ENCODE measurements around the gene ALDH7A1. TPM values are rescaled to one million over a fixed set of nuclear protein-coding genes. Genes with fewer than 3 reads are reported as not detected.
A peak's percentile ranks its signal among the peaks of the same experiment; 100 is the strongest.

The ALDH7A1 gene
- polyA plus RNA-seq (2013) = 12.7 TPM

- peak; percentile 71 to 83 (median 73) for DNase-seq
- Histone ChIP-seq H3K9me3 (ENCODE audit: control extremely low read depth in 1 of 5, control insufficient read depth in 4 of 5, insufficient read depth in 2 of 5, low read depth in 1 of 5, low read length in 4 of 5) (no peaks in the 10 kb centered on the region), H3K27me3 (replicated peaks in 2 of 5; ENCODE audit: control insufficient read depth in 4 of 5, insufficient read depth in 5 of 5, low read length in 4 of 5) (no peaks in the 10 kb centered on the region), H3K27ac (ENCODE audit: insufficient read depth in 1 of 2, low read depth in 1 of 2, low read length in 2 of 2, poor library complexity in 1 of 2, severe bottlenecking in 2 of 2) (no peak within 1 kb of the TSS), H3K36me3 (ENCODE audit: control insufficient read depth in 4 of 4, insufficient read depth in 4 of 4, low read length in 3 of 4) (no peaks in the 10 kb centered on the region), H3K4me1 (ENCODE audit: control extremely low read depth in 1 of 4, control insufficient read depth in 4 of 4, insufficient read depth in 4 of 4, low read length in 3 of 4) (peaks cover 3 to 10% (median 6%) of the 10 kb centered on the region in 4 experiments), H3K4me3 (ENCODE audit: control insufficient read depth in 1 of 7, extremely low read depth in 1 of 7, insufficient read depth in 4 of 7, low read depth in 2 of 7, low read length in 6 of 7) (peak within 1 kb of the TSS; percentile 65 to 88 (median 83))
- ChIA-PET CTCF (interaction anchor here (0.6 to 1.2 kb wide), 5 partner anchors 54 to 241 kb away, joined by 3 to 4 read pairs (median 3); no protein-coding TSS in a partner anchor), POLR2A (no interaction called here)
- under 1% methylated on average over 30 of the region's 44 CpGs for WGBS (ENCODE audit: insufficient coverage)
Measured at GRCh38 chr5:126594748-126595485, at the start of gene ALDH7A1. TSS of gene ALDH7A1 (minus strand) at chr5:126595219. CDS start at chr5:126595198, 21 bp downstream.

DNA sequence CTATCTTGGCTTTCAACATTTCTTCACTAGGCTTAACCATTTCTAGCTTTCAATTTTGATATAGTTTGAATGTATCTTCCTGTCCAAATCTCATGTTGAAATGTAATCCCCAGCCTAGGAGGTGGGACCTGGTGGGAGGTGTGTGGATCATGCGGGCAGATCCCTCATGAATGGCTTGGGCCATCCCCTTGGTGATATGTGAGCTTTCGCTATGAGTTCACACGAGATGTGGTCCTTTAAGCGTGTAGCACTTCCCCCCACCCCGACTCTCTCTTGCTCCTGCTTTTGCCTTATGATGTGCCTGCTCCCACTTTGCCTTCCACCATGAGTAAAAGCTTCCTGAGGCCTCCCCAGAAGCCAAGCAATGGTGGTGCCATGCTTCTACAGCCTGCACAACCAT lies 46.4 kb upstream of the ALDH7A1 start:
- Histone ChIP-seq H3K4me3 (ENCODE audit: control insufficient read depth in 1 of 7, extremely low read depth in 1 of 7, insufficient read depth in 4 of 7, low read depth in 2 of 7, low read length in 6 of 7) (no peak overlapping the region), H3K36me3 (ENCODE audit: control insufficient read depth in 4 of 4, insufficient read depth in 4 of 4, low read length in 3 of 4) (no peaks in the 10 kb centered on the region), H3K9me3 (ENCODE audit: control extremely low read depth in 1 of 5, control insufficient read depth in 4 of 5, insufficient read depth in 2 of 5, low read depth in 1 of 5, low read length in 4 of 5) (peaks cover 0 to 12% (median 7%) of the 10 kb centered on the region in 5 experiments), H3K27ac (ENCODE audit: insufficient read depth in 1 of 2, low read depth in 1 of 2, low read length in 2 of 2, poor library complexity in 1 of 2, severe bottlenecking in 2 of 2) (no peak overlapping the region), H3K4me1 (ENCODE audit: control extremely low read depth in 1 of 4, control insufficient read depth in 4 of 4, insufficient read depth in 4 of 4, low read length in 3 of 4) (no peaks in the 10 kb centered on the region), H3K27me3 (replicated peaks in 2 of 5; ENCODE audit: control insufficient read depth in 4 of 5, insufficient read depth in 5 of 5, low read length in 4 of 5) (no peaks in the 10 kb centered on the region)
- 97% methylated on average over 4 of the region's 5 CpGs for WGBS (ENCODE audit: insufficient coverage)
- ChIA-PET POLR2A (no interaction called here), CTCF (interaction anchor here (1.4 kb wide), 1 partner anchor 14 kb away, joined by 3 read pairs; no protein-coding TSS in a partner anchor)
- no peak for DNase-seq

GRCh38 chr5:126640866-126641265 lies 45.8 kb upstream of the ALDH7A1 start:
- POLR2A ChIA-PET = no interaction called here

DNA sequence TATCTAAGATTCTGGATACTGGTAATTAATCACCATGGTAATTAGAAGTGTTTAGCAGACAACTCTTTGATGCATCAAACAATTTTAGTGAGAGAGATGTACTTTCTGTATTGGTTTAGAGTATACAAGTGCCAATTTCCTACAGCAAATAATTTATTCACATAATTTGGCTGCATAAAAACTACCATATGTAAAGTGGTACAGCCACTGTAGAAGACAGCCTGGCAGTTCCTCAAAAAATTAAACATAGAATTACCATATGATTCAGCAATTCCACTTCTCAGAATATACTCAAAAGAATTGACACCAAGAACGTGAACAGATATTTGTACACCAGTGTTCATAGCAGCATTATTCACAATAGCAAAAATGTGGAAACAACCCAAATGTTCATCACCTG lies 41.9 kb upstream of the ALDH7A1 start:
- Histone ChIP-seq H3K4me1 (ENCODE audit: control extremely low read depth in 1 of 4, control insufficient read depth in 4 of 4, insufficient read depth in 4 of 4, low read length in 3 of 4) (no peaks in the 10 kb centered on the region), H3K27me3 (replicated peaks in 2 of 5; ENCODE audit: control insufficient read depth in 4 of 5, insufficient read depth in 5 of 5, low read length in 4 of 5) (no peaks in the 10 kb centered on the region), H3K27ac (ENCODE audit: insufficient read depth in 1 of 2, low read depth in 1 of 2, low read length in 2 of 2, poor library complexity in 1 of 2, severe bottlenecking in 2 of 2) (no peak overlapping the region), H3K4me3 (ENCODE audit: control insufficient read depth in 1 of 7, extremely low read depth in 1 of 7, insufficient read depth in 4 of 7, low read depth in 2 of 7, low read length in 6 of 7) (no peak overlapping the region), H3K9me3 (ENCODE audit: control extremely low read depth in 1 of 5, control insufficient read depth in 4 of 5, insufficient read depth in 2 of 5, low read depth in 1 of 5, low read length in 4 of 5) (no peaks in the 10 kb centered on the region), H3K36me3 (ENCODE audit: control insufficient read depth in 4 of 4, insufficient read depth in 4 of 4, low read length in 3 of 4) (no peaks in the 10 kb centered on the region)
- DNase-seq = peak in 2 of 3 donors; percentile 19 to 41
- CTCF ChIA-PET = no interaction called here
- no CpG with 5 or more reads among the region's 1 CpG for WGBS (ENCODE audit: insufficient coverage)
- POLR2A ChIA-PET = no interaction called here

More at GRCh38 chr5:126640866-126641265, 45.8 kb upstream of the ALDH7A1 start:
- WGBS (ENCODE audit: insufficient coverage) = no CpG with 5 or more reads among the region's 1 CpG
- CTCF ChIA-PET = interaction anchor here (1.0 to 1.4 kb wide), 2 partner anchors 14 to 15 kb away, joined by 3 read pairs; no protein-coding TSS in a partner anchor
- Histone ChIP-seq H3K27me3 (replicated peaks in 2 of 5; ENCODE audit: control insufficient read depth in 4 of 5, insufficient read depth in 5 of 5, low read length in 4 of 5) (no peaks in the 10 kb centered on the region), H3K27ac (ENCODE audit: insufficient read depth in 1 of 2, low read depth in 1 of 2, low read length in 2 of 2, poor library complexity in 1 of 2, severe bottlenecking in 2 of 2) (no peak overlapping the region), H3K4me1 (ENCODE audit: control extremely low read depth in 1 of 4, control insufficient read depth in 4 of 4, insufficient read depth in 4 of 4, low read length in 3 of 4) (no peaks in the 10 kb centered on the region), H3K4me3 (ENCODE audit: control insufficient read depth in 1 of 7, extremely low read depth in 1 of 7, insufficient read depth in 4 of 7, low read depth in 2 of 7, low read length in 6 of 7) (no peak overlapping the region), H3K36me3 (ENCODE audit: control insufficient read depth in 4 of 4, insufficient read depth in 4 of 4, low read length in 3 of 4) (no peaks in the 10 kb centered on the region), H3K9me3 (ENCODE audit: control extremely low read depth in 1 of 5, control insufficient read depth in 4 of 5, insufficient read depth in 2 of 5, low read depth in 1 of 5, low read length in 4 of 5) (peaks cover 0 to 10% (median 7%) of the 10 kb centered on the region in 5 experiments)
- no peak for DNase-seq

- no peaks in the 10 kb centered on the region for H3K4me1 ChIP-seq (ENCODE audit: control extremely low read depth in 1 of 4, control insufficient read depth in 4 of 4, insufficient read depth in 4 of 4, low read length in 3 of 4)
- H3K27me3 ChIP-seq (replicated peaks in 2 of 5; ENCODE audit: control insufficient read depth in 4 of 5, insufficient read depth in 5 of 5, low read length in 4 of 5) = no peaks in the 10 kb centered on the region
- H3K4me3 ChIP-seq (ENCODE audit: control insufficient read depth in 1 of 7, extremely low read depth in 1 of 7, insufficient read depth in 4 of 7, low read depth in 2 of 7, low read length in 6 of 7) = no peak overlapping the region
- DNase-seq = no peak
- WGBS (ENCODE audit: insufficient coverage) = 100% methylated on average over 3 of the region's 3 CpGs
- no peaks in the 10 kb centered on the region for H3K36me3 ChIP-seq (ENCODE audit: control insufficient read depth in 4 of 4, insufficient read depth in 4 of 4, low read length in 3 of 4)
- H3K9me3 ChIP-seq (ENCODE audit: control extremely low read depth in 1 of 5, control insufficient read depth in 4 of 5, insufficient read depth in 2 of 5, low read depth in 1 of 5, low read length in 4 of 5) = no peaks in the 10 kb centered on the region
- ChIA-PET POLR2A (no interaction called here), CTCF (interaction anchor here (1.6 kb wide), 1 partner anchor 10 kb away, joined by 4 read pairs; no protein-coding TSS in a partner anchor)
- no peak overlapping the region for H3K27ac ChIP-seq (ENCODE audit: insufficient read depth in 1 of 2, low read depth in 1 of 2, low read length in 2 of 2, poor library complexity in 1 of 2, severe bottlenecking in 2 of 2)
Measured at GRCh38 chr5:126635585-126635984, 40.6 kb upstream of the ALDH7A1 start.

DNA sequence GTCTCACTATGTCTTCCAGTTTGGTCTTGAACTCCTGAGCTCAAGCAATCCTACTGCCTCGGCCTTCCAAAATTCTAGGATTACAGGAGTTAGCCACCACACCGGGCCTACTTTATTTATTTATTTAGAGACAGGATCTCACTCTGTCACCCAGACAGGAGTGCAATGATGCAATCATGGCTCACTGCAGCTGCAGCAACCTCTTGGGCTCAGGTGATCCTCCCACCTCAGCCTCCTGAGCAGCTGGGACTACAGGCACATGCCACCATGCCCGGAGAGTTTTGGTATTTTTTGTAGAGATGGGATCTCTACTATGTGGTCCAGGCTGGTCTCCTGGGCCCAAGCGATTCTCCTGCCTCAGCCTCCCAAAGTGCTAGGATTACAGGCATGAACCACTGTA lies 38.5 kb upstream of the ALDH7A1 start:
- H3K9me3 ChIP-seq (ENCODE audit: control extremely low read depth in 1 of 5, control insufficient read depth in 4 of 5, insufficient read depth in 2 of 5, low read depth in 1 of 5, low read length in 4 of 5) = no peaks in the 10 kb centered on the region
- H3K4me3 ChIP-seq (ENCODE audit: control insufficient read depth in 1 of 7, extremely low read depth in 1 of 7, insufficient read depth in 4 of 7, low read depth in 2 of 7, low read length in 6 of 7) = no peak overlapping the region
- no peaks in the 10 kb centered on the region for H3K27me3 ChIP-seq (replicated peaks in 2 of 5; ENCODE audit: control insufficient read depth in 4 of 5, insufficient read depth in 5 of 5, low read length in 4 of 5)
- CTCF ChIA-PET = no interaction called here
- DNase-seq = no peak
- H3K27ac ChIP-seq (ENCODE audit: insufficient read depth in 1 of 2, low read depth in 1 of 2, low read length in 2 of 2, poor library complexity in 1 of 2, severe bottlenecking in 2 of 2) = no peak overlapping the region
- WGBS (ENCODE audit: insufficient coverage) = 100% methylated on average over 1 of the region's 4 CpGs
- no peaks in the 10 kb centered on the region for H3K4me1 ChIP-seq (ENCODE audit: control extremely low read depth in 1 of 4, control insufficient read depth in 4 of 4, insufficient read depth in 4 of 4, low read length in 3 of 4)
- H3K36me3 ChIP-seq (ENCODE audit: control insufficient read depth in 4 of 4, insufficient read depth in 4 of 4, low read length in 3 of 4) = no peaks in the 10 kb centered on the region
- POLR2A ChIA-PET = no interaction called here

- Histone ChIP-seq H3K27me3 (replicated peaks in 2 of 5; ENCODE audit: control insufficient read depth in 4 of 5, insufficient read depth in 5 of 5, low read length in 4 of 5) (no peaks in the 10 kb centered on the region), H3K4me1 (ENCODE audit: control extremely low read depth in 1 of 4, control insufficient read depth in 4 of 4, insufficient read depth in 4 of 4, low read length in 3 of 4) (no peaks in the 10 kb centered on the region), H3K9me3 (ENCODE audit: control extremely low read depth in 1 of 5, control insufficient read depth in 4 of 5, insufficient read depth in 2 of 5, low read depth in 1 of 5, low read length in 4 of 5) (no peaks in the 10 kb centered on the region), H3K4me3 (ENCODE audit: control insufficient read depth in 1 of 7, extremely low read depth in 1 of 7, insufficient read depth in 4 of 7, low read depth in 2 of 7, low read length in 6 of 7) (no peak overlapping the region), H3K36me3 (ENCODE audit: control insufficient read depth in 4 of 4, insufficient read depth in 4 of 4, low read length in 3 of 4) (no peaks in the 10 kb centered on the region), H3K27ac (ENCODE audit: insufficient read depth in 1 of 2, low read depth in 1 of 2, low read length in 2 of 2, poor library complexity in 1 of 2, severe bottlenecking in 2 of 2) (no peak overlapping the region)
- ChIA-PET CTCF (no interaction called here), POLR2A (no interaction called here)
- DNase-seq = no peak
- WGBS (ENCODE audit: insufficient coverage) = 100% methylated on average over 1 of the region's 3 CpGs
Measured at GRCh38 chr5:126631920-126632319, 36.9 kb upstream of the ALDH7A1 start.

All from common myeloid progenitor, CD34-positive (primary cell).